Right atrium auricular region (tissue), 2 donors: Measurements from ENCODE around the gene SFRP5. TPM values are rescaled to one million over a fixed set of nuclear protein-coding genes. Genes with fewer than 3 reads are reported as not detected.

Experiments used
- DNase-seq: peaks from one replicate; pipeline ENCODE4 v3.0.0-alpha.2; 2019; ENCODE audit warnings: low spot score
- H3K27ac ChIP-seq, 2 donors: fragments of 200-600 bp; sonication (generic); 1 replicate in 1 of 2; 2 replicates in 1 of 2; pipeline ENCODE4 v1.5.1; 2016 to 2019
- H3K27me3 ChIP-seq, 2 donors: fragments of 200-600 bp; sonication (generic); one replicate each; pipeline versions ENCODE4 v1.5.1 to v1.6.0; 2017 to 2019
- H3K36me3 ChIP-seq: fragments of 200-600 bp; sonication (generic); one replicate; pipeline ENCODE4 v1.5.1; 2016
- H3K4me1 ChIP-seq, 2 donors: fragments of 200-600 bp; sonication (generic); one replicate each; pipeline versions ENCODE4 v1.5.1 to v1.6.0; 2017 to 2019
- H3K4me3 ChIP-seq, 2 donors: fragments of 200-600 bp; sonication (generic); 1 replicate in 1 of 2; 2 replicates in 1 of 2; pipeline ENCODE4 v1.5.1; 2017 to 2019; ENCODE audit warnings: mild to moderate bottlenecking in 1 of 2, moderate library complexity in 1 of 2
- H3K9me3 ChIP-seq, 2 donors: fragments of 200-600 bp; sonication (generic); one replicate each; pipeline ENCODE4 v1.5.1; 2019
- total RNA-seq, 2 donors: library from RNA; depleted of rRNA; stranded (reverse); fragments of >200 nt; gene quantifications; one replicate each; pipeline ENCODE4 v1.1.0, GENCODE V29; 2016
- TF ChIP-seq, protein P1 (sequence below), 2 donors: fragments of 200-600 bp; sonication (generic); IDR thresholded peaks; one replicate each; pipeline ENCODE4 v1.5.1; 2019; ENCODE audit warnings: antibody characterized with exemption in 2 of 2

Gene SFRP5
- total RNA-seq, 2 donors from 2014 or later: 140 to 260 TPM

DNA sequence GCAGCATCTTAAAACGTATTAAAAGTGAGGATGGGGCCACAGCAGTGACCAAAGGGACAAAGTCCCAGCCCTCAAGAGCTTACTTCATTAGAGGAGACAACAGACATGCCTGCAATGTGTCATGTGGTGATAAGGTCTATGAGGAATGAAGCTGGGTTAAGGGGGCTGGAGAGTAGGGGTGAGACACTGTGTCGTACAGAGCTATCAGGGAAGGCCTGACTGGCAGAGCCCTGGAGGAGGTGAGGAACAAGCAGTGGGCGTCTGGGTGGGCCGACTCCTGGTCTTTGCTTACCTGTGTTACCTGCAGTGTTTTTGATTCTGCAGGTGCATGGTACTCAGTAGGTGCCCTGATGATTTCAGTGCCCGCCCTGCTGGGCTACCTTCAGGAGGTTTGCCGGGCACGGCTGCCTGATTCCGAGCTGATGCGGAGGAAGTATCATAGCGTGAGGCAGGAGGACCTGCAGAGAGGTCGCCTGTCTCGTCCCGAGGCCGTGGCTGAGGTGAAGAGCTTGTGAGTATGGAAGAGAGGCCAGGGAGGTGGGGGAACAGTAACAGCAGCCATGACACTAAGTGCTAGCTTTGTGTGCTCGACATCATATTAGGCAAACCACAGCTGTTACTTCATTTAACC is 27.3 kb downstream of the SFRP5 start:
- peaks cover 53% of the 10 kb centered on the region for H3K36me3 ChIP-seq

DNA sequence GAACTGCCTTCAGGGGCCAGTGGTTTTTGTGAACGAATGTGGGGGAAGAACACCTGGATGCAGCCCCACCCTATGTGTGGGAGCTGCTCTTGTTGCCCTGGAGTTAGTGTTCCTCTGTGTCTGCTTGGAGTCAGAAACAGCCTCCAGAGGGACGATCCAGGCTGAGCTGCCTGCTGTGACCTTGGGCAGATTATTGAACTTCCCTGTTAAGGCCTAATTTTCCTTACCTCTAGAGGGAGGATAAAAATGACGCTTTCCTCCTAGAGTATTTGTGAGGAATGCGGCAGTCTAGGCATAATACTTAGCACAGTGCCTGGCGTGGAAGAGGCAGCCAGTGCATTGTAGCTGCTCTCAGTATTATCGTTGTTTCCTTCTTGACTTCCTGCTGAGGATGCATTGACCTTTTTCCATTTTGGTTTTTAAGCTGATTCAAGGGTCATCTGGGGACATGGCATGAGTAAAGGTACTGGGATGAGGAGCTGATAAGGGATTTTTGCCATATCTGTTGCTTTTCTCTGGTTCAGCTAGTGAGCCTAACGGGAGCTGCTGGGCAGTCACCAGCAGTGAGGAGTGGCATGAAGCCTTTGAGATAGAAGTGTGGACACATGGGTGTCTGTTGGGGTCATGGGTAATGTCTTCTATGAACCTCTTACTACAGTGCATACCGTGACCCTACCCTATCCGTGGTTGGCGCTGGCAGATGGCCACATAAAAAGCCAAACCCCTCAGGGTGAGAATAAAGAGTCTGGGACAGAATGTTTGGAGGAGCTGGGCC is 28.4 kb downstream of the SFRP5 start:
- Histone ChIP-seq H3K9me3 (no peaks in the 10 kb centered on the region), H3K27me3 (no peaks in the 10 kb centered on the region), H3K4me3 (no peak overlapping the region), H3K27ac (peak overlapping the region; percentile 26 to 49), H3K4me1 (peaks cover 0 to 47% of the 10 kb centered on the region in 2 donors), H3K36me3 (peaks cover 46% of the 10 kb centered on the region)
- TF ChIP-seq, protein P1, sequence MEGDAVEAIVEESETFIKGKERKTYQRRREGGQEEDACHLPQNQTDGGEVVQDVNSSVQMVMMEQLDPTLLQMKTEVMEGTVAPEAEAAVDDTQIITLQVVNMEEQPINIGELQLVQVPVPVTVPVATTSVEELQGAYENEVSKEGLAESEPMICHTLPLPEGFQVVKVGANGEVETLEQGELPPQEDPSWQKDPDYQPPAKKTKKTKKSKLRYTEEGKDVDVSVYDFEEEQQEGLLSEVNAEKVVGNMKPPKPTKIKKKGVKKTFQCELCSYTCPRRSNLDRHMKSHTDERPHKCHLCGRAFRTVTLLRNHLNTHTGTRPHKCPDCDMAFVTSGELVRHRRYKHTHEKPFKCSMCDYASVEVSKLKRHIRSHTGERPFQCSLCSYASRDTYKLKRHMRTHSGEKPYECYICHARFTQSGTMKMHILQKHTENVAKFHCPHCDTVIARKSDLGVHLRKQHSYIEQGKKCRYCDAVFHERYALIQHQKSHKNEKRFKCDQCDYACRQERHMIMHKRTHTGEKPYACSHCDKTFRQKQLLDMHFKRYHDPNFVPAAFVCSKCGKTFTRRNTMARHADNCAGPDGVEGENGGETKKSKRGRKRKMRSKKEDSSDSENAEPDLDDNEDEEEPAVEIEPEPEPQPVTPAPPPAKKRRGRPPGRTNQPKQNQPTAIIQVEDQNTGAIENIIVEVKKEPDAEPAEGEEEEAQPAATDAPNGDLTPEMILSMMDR (IDR thresholded peaks at IDR 0.05): no peak
- DNase-seq: no peak

More for the DNA sequence above, 27.3 kb downstream of the SFRP5 start:
- H3K27me3 ChIP-seq: no peaks in the 10 kb centered on the region
- peaks cover 0 to 35% of the 10 kb centered on the region in 2 donors for H3K4me1 ChIP-seq
- H3K27ac ChIP-seq: peak overlapping the region in 1 of 2 donors; percentile 49
- no peak for DNase-seq
- no peaks in the 10 kb centered on the region for H3K9me3 ChIP-seq
- no peak overlapping the region for H3K4me3 ChIP-seq
- TF ChIP-seq, protein P1 (IDR thresholded peaks at IDR 0.05): no peak

DNA sequence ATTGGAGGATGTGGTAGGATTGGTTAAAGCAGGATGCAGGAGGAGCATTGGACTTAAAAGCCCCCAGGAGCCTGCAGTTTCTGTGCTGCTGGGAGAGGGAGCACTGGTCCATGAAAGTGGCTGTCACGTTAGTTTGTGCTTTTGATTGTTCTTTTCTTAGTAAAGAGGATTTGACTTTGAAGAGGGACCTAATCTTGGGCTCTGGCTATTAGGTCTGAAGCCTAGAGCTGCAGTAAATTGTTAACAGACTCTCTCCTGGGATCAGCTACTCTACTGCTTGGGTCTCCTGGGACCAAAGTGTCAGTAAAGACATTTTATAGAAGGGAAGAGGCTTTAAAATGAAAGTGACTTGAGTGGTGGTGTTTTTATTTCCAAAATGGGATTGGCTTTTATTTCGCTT is 31.2 kb downstream of the SFRP5 start:
- Histone ChIP-seq H3K9me3 (no peaks in the 10 kb centered on the region), H3K36me3 (peaks cover 29% of the 10 kb centered on the region), H3K4me1 (peaks cover 0 to 59% of the 10 kb centered on the region in 2 donors), H3K4me3 (no peak overlapping the region), H3K27me3 (no peaks in the 10 kb centered on the region), H3K27ac (no peak overlapping the region)
- DNase-seq: no peak
- TF ChIP-seq, protein P1 (IDR thresholded peaks at IDR 0.05): no peak

DNA sequence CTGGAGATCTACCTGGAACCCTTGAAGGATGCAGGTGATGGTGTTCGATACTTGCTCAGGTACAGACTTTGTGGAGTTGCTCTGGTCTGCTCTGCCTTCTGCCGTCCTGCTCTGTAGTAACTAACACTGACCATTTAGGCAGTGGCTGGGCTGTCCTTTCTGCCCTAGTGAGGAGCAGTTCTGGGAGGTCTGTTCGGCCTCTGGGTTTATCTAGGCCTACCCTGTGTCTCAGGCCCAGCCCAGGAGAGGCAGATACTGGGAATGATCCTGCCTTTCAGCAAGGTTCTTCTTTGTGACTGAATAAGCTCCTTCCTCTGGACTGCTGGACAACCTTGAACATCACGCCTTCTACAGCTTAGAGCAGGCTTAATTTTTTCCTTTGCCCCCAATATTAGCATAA is 33.2 kb downstream of the SFRP5 start:
- peaks cover 16% of the 10 kb centered on the region for H3K36me3 ChIP-seq

DNA sequence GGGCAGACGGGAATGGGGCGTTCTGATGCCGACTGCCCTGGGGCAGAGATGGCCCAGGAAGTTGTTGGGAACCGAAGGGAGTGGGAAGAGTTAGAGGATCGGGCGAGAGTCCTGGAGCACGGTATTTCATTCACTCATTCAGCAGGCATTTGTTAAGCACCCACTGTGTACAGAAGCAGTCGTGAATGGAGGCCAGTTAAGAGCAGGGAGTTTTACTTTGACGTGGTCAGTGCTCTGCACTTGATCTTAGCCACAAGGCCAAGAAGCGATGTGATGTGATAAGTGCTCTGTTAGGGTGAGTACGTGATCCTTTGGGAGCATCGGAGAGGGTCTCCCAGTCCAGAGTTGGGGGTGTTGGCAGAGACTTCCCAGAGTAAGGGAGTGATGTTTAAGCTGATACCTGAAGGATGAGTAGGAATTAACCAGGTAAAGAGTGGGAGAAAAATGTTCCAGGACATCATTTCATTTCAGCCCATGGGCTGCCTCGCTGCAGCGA is 34.0 kb downstream of the SFRP5 start:
- H3K27me3 ChIP-seq: no peaks in the 10 kb centered on the region
- TF ChIP-seq, protein P1 (IDR thresholded peaks at IDR 0.05): no peak
- no peaks in the 10 kb centered on the region for H3K9me3 ChIP-seq
- H3K27ac ChIP-seq: peak overlapping the region; percentile 84 to 86
- H3K4me3 ChIP-seq: peak overlapping the region; percentile 73 to 85
- peaks cover 16% of the 10 kb centered on the region for H3K36me3 ChIP-seq
- no peak for DNase-seq
- peaks cover 0 to 41% of the 10 kb centered on the region in 2 donors for H3K4me1 ChIP-seq

More for the DNA sequence above, 33.2 kb downstream of the SFRP5 start:
- Histone ChIP-seq H3K9me3 (no peaks in the 10 kb centered on the region), H3K27ac (no peak overlapping the region), H3K4me1 (peaks cover 0 to 49% of the 10 kb centered on the region in 2 donors), H3K4me3 (no peak overlapping the region), H3K27me3 (no peaks in the 10 kb centered on the region)
- TF ChIP-seq, protein P1 (IDR thresholded peaks at IDR 0.05): no peak
- no peak for DNase-seq
